ENCODE results near the gene CDK3. TPM values are rescaled to one million over a fixed set of nuclear protein-coding genes. Genes with fewer than 3 reads are reported as not detected.
A peak's percentile ranks its signal among the peaks of the same experiment; 100 is the strongest.

CDK3 gene
- total RNA-seq, 2 donors from 2014 or later: 8.7 to 9.1 TPM

GRCh38 chr17:76011951-76012350, 11.3 kb downstream of the CDK3 start:
- no peak for ATAC-seq (replicated peaks in 1 of 2)
- H3K36me3 Mint-ChIP-seq (ENCODE audit: insufficient read depth in 2 of 2): no peaks in the 10 kb centered on the region

GRCh38 chr17:76013377-76013932, 12.8 kb downstream of the CDK3 start:
- no peak for ATAC-seq (replicated peaks in 1 of 2)
- Mint-ChIP-seq H3K4me1 (ENCODE audit: low read depth) (peaks cover 8% of the 10 kb centered on the region), H3K27ac (no peak overlapping the region), H3K4me3 (no peak overlapping the region), H3K9me3 (no peaks in the 10 kb centered on the region), H3K36me3 (ENCODE audit: insufficient read depth in 2 of 2) (no peaks in the 10 kb centered on the region), H3K27me3 (ENCODE audit: low read depth) (no peaks in the 10 kb centered on the region)
- DNase-seq: no peak

More at GRCh38 chr17:76011951-76012350, 11.3 kb downstream of the CDK3 start:
- H3K4me3 Mint-ChIP-seq: no peak overlapping the region
- H3K27me3 Mint-ChIP-seq (ENCODE audit: low read depth): no peaks in the 10 kb centered on the region
- H3K27ac Mint-ChIP-seq: no peak overlapping the region
- DNase-seq: no peak
- no peaks in the 10 kb centered on the region for H3K9me3 Mint-ChIP-seq
- H3K4me1 Mint-ChIP-seq (ENCODE audit: low read depth): peaks cover 8% of the 10 kb centered on the region

- H3K4me1 Mint-ChIP-seq (ENCODE audit: low read depth): peaks cover 8% of the 10 kb centered on the region
- H3K27ac Mint-ChIP-seq: no peak overlapping the region
- no peaks in the 10 kb centered on the region for H3K9me3 Mint-ChIP-seq
- H3K27me3 Mint-ChIP-seq (ENCODE audit: low read depth): no peaks in the 10 kb centered on the region
- DNase-seq (peak; percentile 83 to 85), ATAC-seq (replicated peaks in 1 of 2) (peak; percentile 97 to 98)
- no peak overlapping the region for H3K4me3 Mint-ChIP-seq
- no peaks in the 10 kb centered on the region for H3K36me3 Mint-ChIP-seq (ENCODE audit: insufficient read depth in 2 of 2)
Observed at GRCh38 chr17:76014100-76014924, 13.7 kb downstream of the CDK3 start.

GRCh38 chr17:76014925-76015261, 14.2 kb downstream of the CDK3 start:
- Mint-ChIP-seq H3K4me1 (ENCODE audit: low read depth) (peaks cover 8% of the 10 kb centered on the region), H3K27ac (no peak overlapping the region), H3K9me3 (no peaks in the 10 kb centered on the region), H3K36me3 (ENCODE audit: insufficient read depth in 2 of 2) (no peaks in the 10 kb centered on the region), H3K4me3 (no peak overlapping the region), H3K27me3 (ENCODE audit: low read depth) (no peaks in the 10 kb centered on the region)
- ATAC-seq (replicated peaks in 1 of 2) (no peak), DNase-seq (no peak)

GRCh38 chr17:76017481-76018339, 17.1 kb downstream of the CDK3 start:
- Mint-ChIP-seq H3K27ac (no peak overlapping the region), H3K4me1 (ENCODE audit: low read depth) (peaks cover 8% of the 10 kb centered on the region), H3K9me3 (no peaks in the 10 kb centered on the region), H3K36me3 (ENCODE audit: insufficient read depth in 2 of 2) (no peaks in the 10 kb centered on the region), H3K27me3 (ENCODE audit: low read depth) (no peaks in the 10 kb centered on the region), H3K4me3 (no peak overlapping the region)
- DNase-seq (no peak), ATAC-seq (replicated peaks in 1 of 2) (no peak)

GRCh38 chr17:76018340-76018680, 17.7 kb downstream of the CDK3 start:
- no peaks in the 10 kb centered on the region for H3K36me3 Mint-ChIP-seq (ENCODE audit: insufficient read depth in 2 of 2)
- H3K9me3 Mint-ChIP-seq: no peaks in the 10 kb centered on the region
- H3K27ac Mint-ChIP-seq: no peak overlapping the region
- H3K27me3 Mint-ChIP-seq (ENCODE audit: low read depth): no peaks in the 10 kb centered on the region
- ATAC-seq (replicated peaks in 1 of 2): no peak
- peaks cover 8% of the 10 kb centered on the region for H3K4me1 Mint-ChIP-seq (ENCODE audit: low read depth)
- no peak for DNase-seq
- no peak overlapping the region for H3K4me3 Mint-ChIP-seq

GRCh38 chr17:76018801-76019200, 18.1 kb downstream of the CDK3 start:
- DNase-seq: no peak
- H3K36me3 Mint-ChIP-seq (ENCODE audit: insufficient read depth in 2 of 2): no peaks in the 10 kb centered on the region
- H3K4me1 Mint-ChIP-seq (ENCODE audit: low read depth): peaks cover 8% of the 10 kb centered on the region
- H3K9me3 Mint-ChIP-seq: no peaks in the 10 kb centered on the region
- H3K4me3 Mint-ChIP-seq: no peak overlapping the region
- no peak for ATAC-seq (replicated peaks in 1 of 2)
- H3K27me3 Mint-ChIP-seq (ENCODE audit: low read depth): no peaks in the 10 kb centered on the region
- H3K27ac Mint-ChIP-seq: no peak overlapping the region

GRCh38 chr17:76019833-76020467, 19.3 kb downstream of the CDK3 start:
- H3K27ac Mint-ChIP-seq: no peak overlapping the region
- ATAC-seq (replicated peaks in 1 of 2) (no peak), DNase-seq (no peak)
- no peaks in the 10 kb centered on the region for H3K36me3 Mint-ChIP-seq (ENCODE audit: insufficient read depth in 2 of 2)
- H3K9me3 Mint-ChIP-seq: no peaks in the 10 kb centered on the region
- no peak overlapping the region for H3K4me3 Mint-ChIP-seq
- H3K27me3 Mint-ChIP-seq (ENCODE audit: low read depth): no peaks in the 10 kb centered on the region
- no peaks in the 10 kb centered on the region for H3K4me1 Mint-ChIP-seq (ENCODE audit: low read depth)

- Mint-ChIP-seq H3K4me3 (no peak overlapping the region), H3K9me3 (no peaks in the 10 kb centered on the region), H3K36me3 (ENCODE audit: insufficient read depth in 2 of 2) (no peaks in the 10 kb centered on the region), H3K27ac (no peak overlapping the region), H3K4me1 (ENCODE audit: low read depth) (peaks cover under 1% of the 10 kb centered on the region), H3K27me3 (ENCODE audit: low read depth) (no peaks in the 10 kb centered on the region)
- no peak for ATAC-seq (replicated peaks in 1 of 2)
- DNase-seq: no peak
Observed at GRCh38 chr17:76022285-76022684, 21.6 kb downstream of the CDK3 start.

- no peak overlapping the region for H3K4me3 Mint-ChIP-seq
- ATAC-seq (replicated peaks in 1 of 2): no peak
- no peak for DNase-seq
- H3K4me1 Mint-ChIP-seq (ENCODE audit: low read depth): peaks cover 4% of the 10 kb centered on the region
- H3K27me3 Mint-ChIP-seq (ENCODE audit: low read depth): no peaks in the 10 kb centered on the region
- no peak overlapping the region for H3K27ac Mint-ChIP-seq
- no peaks in the 10 kb centered on the region for H3K36me3 Mint-ChIP-seq (ENCODE audit: insufficient read depth in 2 of 2)
- H3K9me3 Mint-ChIP-seq: no peaks in the 10 kb centered on the region
Observed at GRCh38 chr17:76022973-76023899, 22.6 kb downstream of the CDK3 start.

GRCh38 chr17:76023900-76024237, 23.2 kb downstream of the CDK3 start:
- Mint-ChIP-seq H3K36me3 (ENCODE audit: insufficient read depth in 2 of 2) (no peaks in the 10 kb centered on the region), H3K9me3 (no peaks in the 10 kb centered on the region), H3K4me1 (ENCODE audit: low read depth) (peaks cover 4% of the 10 kb centered on the region), H3K4me3 (no peak overlapping the region), H3K27me3 (ENCODE audit: low read depth) (no peaks in the 10 kb centered on the region), H3K27ac (no peak overlapping the region)
- ATAC-seq (replicated peaks in 1 of 2) (no peak), DNase-seq (no peak)

GRCh38 chr17:76024353-76024752, 23.7 kb downstream of the CDK3 start:
- peaks cover 9% of the 10 kb centered on the region for H3K4me1 Mint-ChIP-seq (ENCODE audit: low read depth)
- ATAC-seq (replicated peaks in 1 of 2) (no peak), DNase-seq (no peak)
- H3K36me3 Mint-ChIP-seq (ENCODE audit: insufficient read depth in 2 of 2): no peaks in the 10 kb centered on the region
- H3K27ac Mint-ChIP-seq: no peak overlapping the region
- no peaks in the 10 kb centered on the region for H3K9me3 Mint-ChIP-seq
- H3K4me3 Mint-ChIP-seq: no peak overlapping the region
- no peaks in the 10 kb centered on the region for H3K27me3 Mint-ChIP-seq (ENCODE audit: low read depth)

All from activated T-cell treated with anti-CD3 and anti-CD28 coated beads, Interleukin-2, amount 50 U/mL, for 72 hours (primary cell).